ENCODE results near the gene ARFGEF3.

The ARFGEF3 gene

GRCh38 chr6:138387577-138388368 lies 226.0 kb downstream of the ARFGEF3 start:
- TF ChIP-seq ZFX (IDR thresholded peaks at IDR 0.05) (no peak), CTCF (conservative IDR thresholded peaks at IDR 0.05) (peak; percentile 31)
- H3K27ac ChIP-seq: peak overlapping the region; percentile 94

DNA sequence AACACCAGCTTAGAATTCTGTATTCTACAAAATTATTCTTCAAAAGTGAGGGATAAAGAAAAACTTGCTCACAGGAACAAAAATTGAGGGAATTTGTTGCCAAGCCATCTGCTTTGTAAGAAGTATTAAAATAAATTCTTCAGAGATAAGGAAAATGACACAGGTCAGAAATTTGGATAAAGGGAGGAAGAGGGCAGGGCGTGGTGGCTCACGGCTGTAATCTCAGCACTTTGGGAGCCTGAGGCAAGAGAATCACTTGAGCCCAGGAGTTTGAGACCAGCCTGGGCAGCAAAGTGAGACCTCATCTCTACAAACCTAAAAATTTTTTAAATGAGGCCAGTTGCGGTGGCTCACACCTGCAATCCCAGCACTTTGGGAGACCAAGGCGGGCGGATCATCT lies 227.8 kb downstream of the ARFGEF3 start:
- no peak for TF ChIP-seq ZFX (IDR thresholded peaks at IDR 0.05)
- no peak for TF ChIP-seq CTCF (conservative IDR thresholded peaks at IDR 0.05)
- H3K27ac ChIP-seq: peak overlapping the region; percentile 24; the same call in 1 of the 2 replicates

Data from C4-2B (cell line).